Sigmoid colon (tissue), 4 donors: Measurements from ENCODE around the gene PDE6B.

Experiments used
- CTCF ChIP-seq, 4 experiments: fragments of 450-650 bp in 3 of 4; fragments of 200-600 bp in 1 of 4; IDR thresholded peaks; one replicate each; pipeline ENCODE4 v1.5.1; 2016 to 2019; ENCODE audit warnings: antibody characterized with exemption in 4 of 4, mild to moderate bottlenecking in 3 of 4, moderate library complexity in 2 of 4
- EP300 ChIP-seq, 4 donors: sonication (generic); formaldehyde crosslinking; IDR thresholded peaks; one replicate each; pipeline ENCODE4 v1.6.1; 2017; ENCODE audit warnings: antibody characterized with exemption in 4 of 4
- POLR2A ChIP-seq, 2 donors: fragments of 450-650 bp; IDR thresholded peaks; one replicate each; pipeline ENCODE4 v1.6.1; 2016; ENCODE audit warnings: antibody characterized with exemption in 2 of 2, mild to moderate bottlenecking in 2 of 2, moderate library complexity in 2 of 2
- POLR2AphosphoS5 ChIP-seq, 4 donors: sonication (generic); formaldehyde crosslinking; IDR thresholded peaks; one replicate each; pipeline ENCODE4 v1.6.1; 2017; ENCODE audit warnings: antibody characterized with exemption in 4 of 4

DNA sequence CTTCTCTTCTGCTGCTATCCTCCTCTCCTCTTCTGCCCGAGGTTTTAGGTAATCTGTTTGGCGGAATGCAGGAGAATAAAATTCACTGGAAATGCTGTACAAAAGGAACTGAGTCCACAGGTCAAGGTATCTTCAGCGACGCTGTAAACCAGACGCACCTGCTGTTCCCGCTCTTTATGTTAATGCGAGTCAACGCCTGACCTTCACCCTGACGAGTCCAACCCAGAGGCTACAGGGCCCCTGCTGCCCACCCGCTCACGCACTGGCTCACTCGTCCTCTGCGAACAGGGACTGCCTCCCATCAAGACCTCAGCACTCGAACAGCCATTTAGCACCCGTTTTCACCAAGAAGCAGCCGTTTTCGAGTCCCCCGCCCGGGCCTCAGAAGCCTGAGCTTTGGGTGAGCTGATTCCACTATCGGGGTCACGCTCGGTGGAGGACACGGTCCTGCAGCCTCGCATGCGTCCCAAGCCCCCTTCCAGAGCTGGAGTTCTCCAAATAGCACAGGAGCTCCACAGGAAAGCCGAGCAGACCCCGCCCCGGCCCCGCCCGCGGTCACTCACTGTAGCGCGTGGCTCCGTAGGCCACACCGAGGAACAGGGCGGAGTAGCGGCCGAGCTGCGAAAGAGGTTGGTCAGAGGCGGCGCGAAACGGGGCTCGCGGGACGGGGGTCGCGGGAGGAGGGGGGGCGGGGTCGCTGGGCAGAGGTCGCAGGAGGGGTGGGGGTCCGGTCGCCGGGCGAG is 48.1 kb downstream of the PDE6B start:
- TF ChIP-seq CTCF (IDR thresholded peaks at IDR 0.05) = no peak
- TF ChIP-seq POLR2A (IDR thresholded peaks at IDR 0.05) = no peak
- TF ChIP-seq POLR2AphosphoS5 (IDR thresholded peaks at IDR 0.05) = no peak
- TF ChIP-seq EP300 (IDR thresholded peaks at IDR 0.05) = no peak
